Endothelial cell of umbilical vein (primary cell): Measurements from ENCODE around the gene CAPNS2. TPM values are rescaled to one million over a fixed set of nuclear protein-coding genes. Genes with fewer than 3 reads are reported as not detected.
A peak's percentile ranks its signal among the peaks of the same experiment; 100 is the strongest.

Experiments used
- BruUV-seq: library from RNA; stranded (reverse); fragments of 400-500 nt; replicated peaks from 2 replicates; lab custom pipeline; 2021; lab: Mats Ljungman, UMichigan
- CTCF ChIA-PET: fragments of 300-600, 350-600 bp; sonication (Branson Sonifier 250); formaldehyde crosslinking; loops from one replicate; lab custom pipeline; 2021; ENCODE audit warnings: antibody characterized with exemption, inconsistent platforms; lab: Charles Lee
- POLR2A ChIA-PET: fragments of 300-600, 350-600 bp; sonication (Branson Sonifier 250); formaldehyde crosslinking; loops from one replicate; lab custom pipeline; 2021; ENCODE audit warnings: antibody characterized with exemption, inconsistent platforms; lab: Charles Lee
- DNase-seq: peaks from one replicate; pipeline ENCODE4 v3.0.0-alpha.2; 2011; ENCODE audit warnings: low read depth, low spot score
- FAIRE-seq: peaks from 2 replicates; lab custom pipeline; 2011; peaks lifted over from hg19 to GRCh38; lab: Jason Lieb, UNC
- H2AFZ ChIP-seq: 2 replicates; pipeline ENCODE4 v1.6.0; 2012; ENCODE audit warnings: low read depth, low read length, control low read depth, inconsistent platforms
- H3K27ac ChIP-seq: 2 replicates; pipeline ENCODE4 v1.5.1; 2011; ENCODE audit warnings: low read depth, mild to moderate bottlenecking, control low read depth, low read length, moderate library complexity; ENCODE audit not compliant: insufficient read depth
- H3K27me3 ChIP-seq, 2 experiments: 2 replicates each; pipeline versions ENCODE4 v1.6.0 to v1.6.1; 2011; ENCODE audit warnings: low read length in 2 of 2, mixed read lengths in 1 of 2; ENCODE audit not compliant: control insufficient read depth in 2 of 2, insufficient read depth in 2 of 2
- H3K36me3 ChIP-seq, 2 experiments: 2 replicates in 1 of 2; 3 replicates in 1 of 2; pipeline ENCODE4 v1.5.1; 2011; ENCODE audit warnings: low read length in 2 of 2, mild to moderate bottlenecking in 1 of 2, moderate library complexity in 1 of 2; ENCODE audit not compliant: control insufficient read depth in 2 of 2, insufficient read depth in 2 of 2; ENCODE audit errors: extremely low read depth in 1 of 2
- H3K4me1 ChIP-seq: 3 replicates; pipeline ENCODE4 v1.5.1; 2011; ENCODE audit warnings: mild to moderate bottlenecking, low read length; ENCODE audit not compliant: control insufficient read depth, insufficient read depth; ENCODE audit errors: extremely low read depth
- H3K4me2 ChIP-seq: 2 replicates; pipeline ENCODE4 v1.6.1; 2011; ENCODE audit warnings: low read length, control low read depth, mixed read lengths; ENCODE audit not compliant: insufficient read depth
- H3K4me3 ChIP-seq, 3 experiments: fragments of 200-600 bp in 1 of 3; sonication (generic), shearing (Covaris generic) in 1 of 3; replicated peaks in 1 of 3; 2 replicates each; pipeline ENCODE4 v1.5.1; 2011 to 2016; ENCODE audit warnings: control low read depth in 3 of 3, low read length in 3 of 3, mild to moderate bottlenecking in 2 of 3, inconsistent platforms in 1 of 3, low read depth in 1 of 3, moderate library complexity in 1 of 3; ENCODE audit not compliant: insufficient read depth in 1 of 3
- H3K79me2 ChIP-seq: 2 replicates; pipeline ENCODE4 v1.6.0; 2012; ENCODE audit warnings: low read length, inconsistent platforms; ENCODE audit not compliant: control insufficient read depth, insufficient read depth
- H3K9ac ChIP-seq: replicated peaks from 2 replicates; pipeline ENCODE3; 2011; ENCODE audit warnings: low read length, control low read depth; ENCODE audit not compliant: insufficient read depth; ENCODE audit errors: extremely low read depth
- H3K9me1 ChIP-seq: replicated peaks from 3 replicates; pipeline ENCODE4 v1.6.0; 2011; ENCODE audit warnings: mild to moderate bottlenecking, low read length; ENCODE audit not compliant: control insufficient read depth, insufficient read depth; ENCODE audit errors: extremely low read depth
- H3K9me3 ChIP-seq: replicated peaks from 2 replicates; pipeline ENCODE4 v1.5.1; 2012; ENCODE audit warnings: low read length, inconsistent platforms; ENCODE audit not compliant: control insufficient read depth, insufficient read depth
- H4K20me1 ChIP-seq: replicated peaks from 2 replicates; pipeline ENCODE3; 2011; ENCODE audit warnings: mild to moderate bottlenecking, low read length; ENCODE audit not compliant: control insufficient read depth, insufficient read depth; ENCODE audit errors: extremely low read depth
- EZH2 ChIP-seq: IDR thresholded peaks from 2 replicates; pipeline ENCODE4 v1.6.1; 2012; ENCODE audit warnings: borderline replicate concordance, low read depth, mild to moderate bottlenecking, moderate library complexity, low read length, inconsistent platforms; ENCODE audit not compliant: severe bottlenecking
- FOS ChIP-seq: IDR thresholded peaks from 2 replicates; pipeline ENCODE4 v1.6.1; 2011; ENCODE audit warnings: mild to moderate bottlenecking, low read length, moderate library complexity, borderline replicate concordance; ENCODE audit not compliant: insufficient read depth
- GATA2 ChIP-seq: IDR thresholded peaks from 2 replicates; pipeline ENCODE4 v1.7.0; 2011; ENCODE audit warnings: low read depth, mild to moderate bottlenecking, moderate library complexity, mixed read lengths, low read length; ENCODE audit not compliant: insufficient read length, insufficient read depth
- JUN ChIP-seq: IDR thresholded peaks from 2 replicates; pipeline ENCODE4 v1.6.1; 2011; ENCODE audit warnings: borderline replicate concordance, low read depth; ENCODE audit not compliant: insufficient read length, insufficient read depth
- MYC ChIP-seq: IDR thresholded peaks from one replicate; pipeline ENCODE4 v1.6.1; 2011; ENCODE audit warnings: mild to moderate bottlenecking, low read depth, low read length
- POLR2A ChIP-seq: IDR thresholded peaks from 2 replicates; pipeline ENCODE4 v1.6.1; 2012; ENCODE audit warnings: low read depth, mild to moderate bottlenecking, control low read depth, low read length
- POLR2AphosphoS5 ChIP-seq: IDR thresholded peaks from 2 replicates; pipeline ENCODE4 v1.6.1; 2012; ENCODE audit warnings: low read depth, mild to moderate bottlenecking, control low read depth, low read length, moderate library complexity; ENCODE audit not compliant: insufficient read depth
- dilution Hi-C: fragments of 300-500 bp; cut with MboI; formaldehyde crosslinking; loops from one replicate; pipeline ENCODE4 v1.15.0; 2019; ENCODE audit warnings: low sequenced_read_pairs; ENCODE audit not compliant: extremely low pct_ligation_motif_present
- intact Hi-C: fragments of 100-400 bp; cut with micrococcal nuclease; formaldehyde crosslinking; loops from one replicate; pipeline ENCODE4 v1.10.0; 2022
- polyA plus RNA-seq, 4 experiments: library from polyadenylated mRNA; depleted of rRNA in 3 of 4; stranded (reverse) in 3 of 4; unstranded in 1 of 4; fragments of >200 nt; gene quantifications; 2 replicates each; pipeline versions ENCODE4 v1.2.1 to v1.2.3, GENCODE V29; 2011 to 2012; ENCODE audit warnings: missing spikeins in 1 of 4
- total RNA-seq: library from RNA; stranded (reverse); gene quantifications from 2 replicates; pipeline ENCODE4 v1.2.3, GENCODE V29; 2021
- TF ChIP-seq, protein P1 (sequence below): IDR thresholded peaks from 2 replicates; pipeline ENCODE4 v1.6.1; 2011; ENCODE audit not compliant: insufficient read depth, insufficient read length
- TF ChIP-seq, protein P2 (sequence below), 2 donors: IDR thresholded peaks; 1 replicate in 1 of 2; 2 replicates in 1 of 2; pipeline ENCODE4 v1.5.1; 2011; ENCODE audit warnings: low read length in 2 of 2, mild to moderate bottlenecking in 2 of 2, moderate library complexity in 2 of 2, control low read depth in 1 of 2, inconsistent platforms in 1 of 2, low read depth in 1 of 2; ENCODE audit not compliant: insufficient read depth in 1 of 2; ENCODE audit errors: extremely low read depth in 1 of 2

CAPNS2 gene
- total and polyA plus RNA-seq, 2 donors (not counting 3 experiments of a cell fraction or from before 2014, with no cell fraction given), result 1.4 to 3.2 TPM

DNA sequence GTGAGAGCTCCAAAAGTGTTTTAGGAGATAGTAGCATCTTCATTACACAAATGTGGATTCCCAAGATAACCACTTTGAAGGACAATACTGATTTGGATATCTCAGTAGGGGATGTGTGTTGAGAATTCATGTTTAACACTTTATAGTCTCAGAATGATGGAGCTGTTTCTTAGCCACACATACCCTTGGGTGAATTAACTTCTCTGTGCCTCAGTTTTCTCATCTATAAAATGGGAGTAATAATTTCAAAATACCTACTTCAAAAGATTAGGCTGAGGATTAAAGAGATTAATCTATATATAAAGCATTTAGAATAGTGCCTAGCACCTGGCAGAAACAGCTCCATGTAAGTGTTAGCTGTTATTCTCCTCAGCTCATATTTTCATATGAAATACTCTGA is 38.6 kb upstream of the CAPNS2 start:
- Histone ChIP-seq H3K4me1 (peaks cover 38% of the 10 kb centered on the region), H3K9ac (no peak overlapping the region), H3K4me3 (no peak overlapping the region), H3K4me2 (no peak overlapping the region), H3K36me3 (peaks cover 5 to 20% of the 10 kb centered on the region in 2 experiments), H3K79me2 (peaks cover 9% of the 10 kb centered on the region), H3K9me3 (no peaks in the 10 kb centered on the region), H3K9me1 (peaks cover 2% of the 10 kb centered on the region), H3K27me3 (no peaks in the 10 kb centered on the region), H2AFZ (no peak overlapping the region), H4K20me1 (no peaks in the 10 kb centered on the region), H3K27ac (peak overlapping the region; percentile 63)
- BruUV-seq, result no TSS peak
- TF ChIP-seq POLR2A, result no peak
- TF ChIP-seq POLR2AphosphoS5, result no peak
- no peak for TF ChIP-seq JUN
- TF ChIP-seq, protein P1, sequence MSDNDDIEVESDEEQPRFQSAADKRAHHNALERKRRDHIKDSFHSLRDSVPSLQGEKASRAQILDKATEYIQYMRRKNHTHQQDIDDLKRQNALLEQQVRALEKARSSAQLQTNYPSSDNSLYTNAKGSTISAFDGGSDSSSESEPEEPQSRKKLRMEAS, result no peak
- TF ChIP-seq FOS, result no peak
- TF ChIP-seq MYC, result no peak
- TF ChIP-seq GATA2, result no peak
- no peak for TF ChIP-seq EZH2
- TF ChIP-seq, protein P2, sequence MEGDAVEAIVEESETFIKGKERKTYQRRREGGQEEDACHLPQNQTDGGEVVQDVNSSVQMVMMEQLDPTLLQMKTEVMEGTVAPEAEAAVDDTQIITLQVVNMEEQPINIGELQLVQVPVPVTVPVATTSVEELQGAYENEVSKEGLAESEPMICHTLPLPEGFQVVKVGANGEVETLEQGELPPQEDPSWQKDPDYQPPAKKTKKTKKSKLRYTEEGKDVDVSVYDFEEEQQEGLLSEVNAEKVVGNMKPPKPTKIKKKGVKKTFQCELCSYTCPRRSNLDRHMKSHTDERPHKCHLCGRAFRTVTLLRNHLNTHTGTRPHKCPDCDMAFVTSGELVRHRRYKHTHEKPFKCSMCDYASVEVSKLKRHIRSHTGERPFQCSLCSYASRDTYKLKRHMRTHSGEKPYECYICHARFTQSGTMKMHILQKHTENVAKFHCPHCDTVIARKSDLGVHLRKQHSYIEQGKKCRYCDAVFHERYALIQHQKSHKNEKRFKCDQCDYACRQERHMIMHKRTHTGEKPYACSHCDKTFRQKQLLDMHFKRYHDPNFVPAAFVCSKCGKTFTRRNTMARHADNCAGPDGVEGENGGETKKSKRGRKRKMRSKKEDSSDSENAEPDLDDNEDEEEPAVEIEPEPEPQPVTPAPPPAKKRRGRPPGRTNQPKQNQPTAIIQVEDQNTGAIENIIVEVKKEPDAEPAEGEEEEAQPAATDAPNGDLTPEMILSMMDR (IDR thresholded peaks at IDR 0.05; ENCODE audit: extremely low read depth in 1 of 2, insufficient read depth in 1 of 2, low read depth in 1 of 2, low read length in 2 of 2), result no peak
- CTCF ChIA-PET, result interaction anchor here (1.1 to 5.4 kb wide), 6 partner anchors 9 to 63 kb away, joined by 3 to 29 read pairs (median 9); no protein-coding TSS in a partner anchor
- dilution Hi-C loops, result no loop called here
- no peak for DNase-seq
- POLR2A ChIA-PET, result no interaction called here
- no peak for FAIRE-seq
- intact Hi-C loops, result loop anchor here (2.0 kb wide), 1 partner anchor 15 kb away; no protein-coding TSS in a partner anchor
